CD4-positive, alpha-beta T cell (primary cell): Measurements from ENCODE around the gene SDK1. TPM values are rescaled to one million over a fixed set of nuclear protein-coding genes. Genes with fewer than 3 reads are reported as not detected.
A peak's percentile ranks its signal among the peaks of the same experiment; 100 is the strongest.

Experiments used
- ATAC-seq: fragments of 200-7000 bp; cut with Tn5 transposase; one replicate; pipeline ENCODE4 v1.10.0; 2022; ENCODE audit warnings: mild to moderate bottlenecking; ENCODE audit not compliant: poor library complexity
- CTCF ChIA-PET: fragments of 350-600 bp; sonication (Branson Sonifier 250); formaldehyde crosslinking; loops from one replicate; lab custom pipeline; 2021; ENCODE audit warnings: antibody characterized with exemption, inconsistent platforms; lab: Charles Lee
- POLR2A ChIA-PET: fragments of 350-600 bp; sonication (Branson Sonifier 250); formaldehyde crosslinking; loops from one replicate; lab custom pipeline; 2021; ENCODE audit warnings: antibody characterized with exemption, inconsistent platforms; lab: Charles Lee
- DNase-seq, 14 experiments: peaks; one replicate each; pipeline ENCODE4 v3.0.0-alpha.2; 2013 to 2020; ENCODE audit warnings: mixed read lengths in 2 of 14
- H3K27ac ChIP-seq, 2 donors: one replicate each; pipeline versions ENCODE4 v1.5.1 to v1.7.0; 2013; ENCODE audit warnings: low read length in 2 of 2, low read depth in 1 of 2, mild to moderate bottlenecking in 1 of 2
- H3K27me3 ChIP-seq, 2 experiments: 1 replicate in 1 of 2; 2 replicates in 1 of 2; pipeline versions ENCODE4 v1.6.1 to v1.7.0; 2013; ENCODE audit warnings: low read length in 2 of 2, control low read depth in 1 of 2, mild to moderate bottlenecking in 1 of 2, moderate library complexity in 1 of 2; ENCODE audit not compliant: insufficient read depth in 2 of 2, control insufficient read depth in 1 of 2
- H3K36me3 ChIP-seq: one replicate; pipeline ENCODE4 v1.6.1; 2013; ENCODE audit warnings: low read length, control low read depth; ENCODE audit not compliant: insufficient read depth
- H3K4me1 ChIP-seq: one replicate; pipeline ENCODE4 v1.6.1; 2013; ENCODE audit warnings: low read length, control low read depth; ENCODE audit not compliant: insufficient read depth
- H3K4me3 ChIP-seq: one replicate; pipeline ENCODE4 v1.5.1; 2013; ENCODE audit warnings: mild to moderate bottlenecking, low read length, moderate library complexity
- H3K9me3 ChIP-seq, 2 experiments: 1 replicate in 1 of 2; 2 replicates in 1 of 2; pipeline versions ENCODE4 v1.6.1 to v1.7.0; 2013; ENCODE audit warnings: low read length in 2 of 2, mild to moderate bottlenecking in 2 of 2, control low read depth in 1 of 2, moderate library complexity in 1 of 2; ENCODE audit not compliant: control insufficient read depth in 1 of 2, insufficient read depth in 1 of 2
- H3K27ac Mint-ChIP-seq: one replicate; pipeline ENCODE4 v1.8.0; 2020; ENCODE audit warnings: mixed read lengths
- H3K27me3 Mint-ChIP-seq: one replicate; pipeline ENCODE4 v1.8.0; 2021; ENCODE audit warnings: mixed read lengths
- H3K36me3 Mint-ChIP-seq: one replicate; pipeline ENCODE4 v1.8.0; 2021; ENCODE audit warnings: low read depth, mixed read lengths
- H3K4me1 Mint-ChIP-seq: one replicate; pipeline ENCODE4 v1.8.0; 2021; ENCODE audit warnings: low read depth, mixed read lengths
- H3K4me3 Mint-ChIP-seq: one replicate; pipeline ENCODE4 v1.8.0; 2020; ENCODE audit warnings: mild to moderate bottlenecking, mixed read lengths
- H3K9me3 Mint-ChIP-seq: one replicate; pipeline ENCODE4 v1.8.0; 2020; ENCODE audit warnings: mixed read lengths
- intact Hi-C, 2 experiments: fragments of 100-400 bp; cut with DNase I in 1 of 2; cut with micrococcal nuclease in 1 of 2; formaldehyde crosslinking; loops; one replicate each; pipeline versions ENCODE4 v1.15.1 to v1.9.0; 2023 to 2025; cut with DNase I, micrococcal nuclease
- total RNA-seq, 174 experiments: library from RNA in 2 of 174; stranded (reverse) in 2 of 174; gene quantifications; one replicate each; pipeline ENCODE4 v1.2.3 and lab custom pipeline; 2021 to 2026
- TF ChIP-seq, protein P1 (sequence below): fragments of 200-600 bp; IDR thresholded peaks from one replicate; pipeline ENCODE4 v1.8.0; 2022; ENCODE audit warnings: antibody characterized with exemption, mild to moderate bottlenecking

SDK1 gene
- total RNA-seq, 2 experiments from 2014 or later, result 1.1 to 1.3 TPM

DNA sequence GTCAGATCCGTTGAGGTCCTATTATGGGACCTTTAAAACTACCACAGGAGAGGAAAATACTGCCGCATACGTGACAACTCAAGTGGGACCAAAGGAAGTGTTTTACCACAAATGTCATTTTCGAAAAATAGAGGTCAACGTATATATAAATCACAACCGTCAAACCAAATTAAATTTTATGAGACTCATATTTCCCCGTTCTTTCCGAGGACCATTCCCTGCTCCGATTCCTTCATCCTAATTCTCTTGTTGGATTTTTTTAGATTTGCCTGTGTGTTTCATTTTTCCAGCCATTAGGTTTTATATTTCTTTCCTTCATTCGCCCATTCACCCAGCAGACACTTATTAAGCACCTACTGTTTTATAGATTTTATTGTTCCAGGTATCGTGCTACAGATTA is 797.1 kb downstream of the SDK1 start:
- intact Hi-C loops, result no loop called here
- DNase-seq, result no peak
- no peaks in the 10 kb centered on the region for H3K36me3 ChIP-seq
- POLR2A ChIA-PET, result no interaction called here
- H3K4me3 ChIP-seq, result no peak overlapping the region
- Mint-ChIP-seq H3K4me3 (peak overlapping the region; percentile 74), H3K4me1 (peaks cover 60% of the 10 kb centered on the region), H3K27ac (peak overlapping the region; percentile 82), H3K9me3 (no peaks in the 10 kb centered on the region), H3K36me3 (no peaks in the 10 kb centered on the region), H3K27me3 (no peaks in the 10 kb centered on the region)
- TF ChIP-seq, protein P1, sequence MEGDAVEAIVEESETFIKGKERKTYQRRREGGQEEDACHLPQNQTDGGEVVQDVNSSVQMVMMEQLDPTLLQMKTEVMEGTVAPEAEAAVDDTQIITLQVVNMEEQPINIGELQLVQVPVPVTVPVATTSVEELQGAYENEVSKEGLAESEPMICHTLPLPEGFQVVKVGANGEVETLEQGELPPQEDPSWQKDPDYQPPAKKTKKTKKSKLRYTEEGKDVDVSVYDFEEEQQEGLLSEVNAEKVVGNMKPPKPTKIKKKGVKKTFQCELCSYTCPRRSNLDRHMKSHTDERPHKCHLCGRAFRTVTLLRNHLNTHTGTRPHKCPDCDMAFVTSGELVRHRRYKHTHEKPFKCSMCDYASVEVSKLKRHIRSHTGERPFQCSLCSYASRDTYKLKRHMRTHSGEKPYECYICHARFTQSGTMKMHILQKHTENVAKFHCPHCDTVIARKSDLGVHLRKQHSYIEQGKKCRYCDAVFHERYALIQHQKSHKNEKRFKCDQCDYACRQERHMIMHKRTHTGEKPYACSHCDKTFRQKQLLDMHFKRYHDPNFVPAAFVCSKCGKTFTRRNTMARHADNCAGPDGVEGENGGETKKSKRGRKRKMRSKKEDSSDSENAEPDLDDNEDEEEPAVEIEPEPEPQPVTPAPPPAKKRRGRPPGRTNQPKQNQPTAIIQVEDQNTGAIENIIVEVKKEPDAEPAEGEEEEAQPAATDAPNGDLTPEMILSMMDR, result no peak
- H3K27me3 ChIP-seq, result no peaks in the 10 kb centered on the region
- H3K27ac ChIP-seq, result no peak overlapping the region
- CTCF ChIA-PET, result no interaction called here
- H3K9me3 ChIP-seq, result peaks cover 0 to 12% of the 10 kb centered on the region in 2 experiments
- H3K4me1 ChIP-seq, result no peaks in the 10 kb centered on the region
- ATAC-seq, result no peak

DNA sequence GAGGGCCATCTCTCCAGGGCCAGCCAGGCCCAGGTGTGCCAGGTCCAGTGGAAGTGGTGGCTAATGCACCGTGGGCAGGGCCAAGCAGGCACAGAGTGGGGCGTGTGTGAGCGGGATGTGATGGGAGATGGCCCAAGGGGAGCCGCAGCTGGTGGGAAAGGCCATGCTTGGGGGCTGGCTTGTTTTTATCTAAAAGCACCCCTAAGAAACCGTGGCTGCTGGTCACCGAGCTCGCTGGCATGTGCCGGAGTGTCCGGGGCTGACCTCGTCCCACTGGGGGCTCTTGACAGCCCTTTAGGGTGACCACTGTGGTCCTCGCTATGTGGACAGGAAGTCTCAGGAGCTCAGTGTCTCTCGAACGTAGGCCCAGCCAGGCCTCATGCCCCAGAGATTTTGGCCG is 798.6 kb downstream of the SDK1 start:
- DNase-seq (no peak), ATAC-seq (no peak)
- no peaks in the 10 kb centered on the region for H3K36me3 Mint-ChIP-seq
- TF ChIP-seq, protein P1, result no peak
- H3K4me3 Mint-ChIP-seq, result no peak overlapping the region
- no peaks in the 10 kb centered on the region for H3K4me1 ChIP-seq
- no peaks in the 10 kb centered on the region for H3K27me3 ChIP-seq
- intact Hi-C loops, result no loop called here
- no peak overlapping the region for H3K27ac Mint-ChIP-seq
- ChIA-PET CTCF (no interaction called here), POLR2A (no interaction called here)
- H3K36me3 ChIP-seq, result no peaks in the 10 kb centered on the region
- H3K27ac ChIP-seq, result no peak overlapping the region
- H3K4me1 Mint-ChIP-seq, result peaks cover 61% of the 10 kb centered on the region
- no peaks in the 10 kb centered on the region for H3K27me3 Mint-ChIP-seq
- peaks cover 0 to 19% of the 10 kb centered on the region in 2 experiments for H3K9me3 ChIP-seq
- H3K9me3 Mint-ChIP-seq, result no peaks in the 10 kb centered on the region
- H3K4me3 ChIP-seq, result no peak overlapping the region

DNA sequence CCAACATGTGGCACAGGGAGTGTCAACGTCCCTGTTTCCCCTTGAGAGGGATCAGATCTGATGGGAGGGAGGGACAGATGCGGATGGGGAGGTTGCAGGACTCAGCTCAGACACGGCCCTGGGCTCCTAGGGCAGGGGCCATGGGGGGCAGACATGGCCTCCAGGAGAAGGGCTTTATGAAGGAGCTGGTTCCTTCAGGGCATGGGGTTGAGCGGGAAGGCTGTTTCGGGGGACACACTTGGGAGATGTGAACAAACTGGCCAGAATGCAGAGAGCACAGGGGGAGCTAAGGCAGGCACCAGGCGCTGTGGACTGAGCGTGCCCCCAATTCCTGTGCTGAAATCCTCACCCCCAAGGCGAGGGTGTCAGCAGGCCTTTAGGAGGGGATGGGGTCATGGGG is 799.1 kb downstream of the SDK1 start:
- Histone ChIP-seq H3K27me3 (no peaks in the 10 kb centered on the region), H3K4me1 (no peaks in the 10 kb centered on the region), H3K4me3 (no peak overlapping the region), H3K9me3 (peaks cover 0 to 19% of the 10 kb centered on the region in 2 experiments), H3K27ac (no peak overlapping the region), H3K36me3 (no peaks in the 10 kb centered on the region)
- TF ChIP-seq, protein P1, result no peak
- ATAC-seq, result no peak
- peaks cover 56% of the 10 kb centered on the region for H3K4me1 Mint-ChIP-seq
- no peaks in the 10 kb centered on the region for H3K9me3 Mint-ChIP-seq
- no peak overlapping the region for H3K27ac Mint-ChIP-seq
- DNase-seq, result no peak
- no peaks in the 10 kb centered on the region for H3K36me3 Mint-ChIP-seq
- H3K27me3 Mint-ChIP-seq, result no peaks in the 10 kb centered on the region
- intact Hi-C loops, result no loop called here
- POLR2A ChIA-PET, result no interaction called here
- H3K4me3 Mint-ChIP-seq, result no peak overlapping the region
- CTCF ChIA-PET, result no interaction called here
